ENCODE results near the gene NRXN3. TPM values are rescaled to one million over a fixed set of nuclear protein-coding genes. Genes with fewer than 3 reads are reported as not detected.

The NRXN3 gene
- total RNA-seq, 5 donors from 2014 or later (not counting 1 experiment from before 2014, with no cell fraction given): not detected

- H3K4me3 ChIP-seq (ENCODE audit: control insufficient read depth in 1 of 2, extremely low read depth in 1 of 2, low read length in 1 of 2): no peak overlapping the region
- no peaks in the 10 kb centered on the region for H3K27me3 ChIP-seq (replicated peaks in 1 of 2; ENCODE audit: control insufficient read depth in 2 of 2, extremely low read depth in 1 of 2, insufficient read depth in 2 of 2, low read length in 1 of 2)
- whole genome bisulfite sequencing (ENCODE audit: insufficient coverage): no CpG with 5 or more reads among the region's 3 CpGs
- no peak for ATAC-seq (replicated peaks in 1 of 4)
- Mint-ChIP-seq H3K9me3 (peaks cover 0 to 8% (median 5%) of the 10 kb centered on the region in 3 donors), H3K4me3 (no peak overlapping the region), H3K27ac (no peak overlapping the region), H3K27me3 (no peaks in the 10 kb centered on the region), H3K4me1 (no peaks in the 10 kb centered on the region), H3K36me3 (no peaks in the 10 kb centered on the region)
- H3K4me1 ChIP-seq (ENCODE audit: control insufficient read depth in 1 of 2, extremely low read depth in 1 of 2, insufficient read depth in 2 of 2, low read length in 2 of 2): no peaks in the 10 kb centered on the region
- H3K36me3 ChIP-seq (ENCODE audit: control insufficient read depth in 2 of 2, extremely low read depth in 1 of 2, insufficient read depth in 1 of 2, low read length in 1 of 2): no peaks in the 10 kb centered on the region
- CTCF ChIA-PET: no interaction called here
- DNase-seq: no peak
- POLR2A ChIA-PET: no interaction called here
- H3K27ac ChIP-seq (ENCODE audit: low read length): no peak overlapping the region
- H3K9me3 ChIP-seq: no peaks in the 10 kb centered on the region
These were observed 1090.2 kb downstream of the NRXN3 start for GRCh38 chr14:79260406-79260805.

GRCh38 chr14:79265366-79265946 lies 1095.3 kb downstream of the NRXN3 start:
- Histone ChIP-seq H3K4me3 (ENCODE audit: control insufficient read depth in 1 of 2, extremely low read depth in 1 of 2, low read length in 1 of 2) (no peak overlapping the region), H3K9me3 (no peaks in the 10 kb centered on the region), H3K4me1 (ENCODE audit: control insufficient read depth in 1 of 2, extremely low read depth in 1 of 2, insufficient read depth in 2 of 2, low read length in 2 of 2) (no peaks in the 10 kb centered on the region), H3K27me3 (replicated peaks in 1 of 2; ENCODE audit: control insufficient read depth in 2 of 2, extremely low read depth in 1 of 2, insufficient read depth in 2 of 2, low read length in 1 of 2) (no peaks in the 10 kb centered on the region), H3K27ac (ENCODE audit: low read length) (no peak overlapping the region), H3K36me3 (ENCODE audit: control insufficient read depth in 2 of 2, extremely low read depth in 1 of 2, insufficient read depth in 1 of 2, low read length in 1 of 2) (no peaks in the 10 kb centered on the region)
- ChIA-PET POLR2A (no interaction called here), CTCF (interaction anchor here in 1 of 2 donors (0.6 kb wide), 1 partner anchor 1578 kb away, joined by 3 read pairs; no protein-coding TSS in a partner anchor)
- H3K4me1 Mint-ChIP-seq: no peaks in the 10 kb centered on the region
- H3K4me3 Mint-ChIP-seq: no peak overlapping the region
- no peaks in the 10 kb centered on the region for H3K27me3 Mint-ChIP-seq
- WGBS (ENCODE audit: insufficient coverage): 74% methylated on average over 3 of the region's 4 CpGs
- ATAC-seq (replicated peaks in 1 of 4): no peak
- no peak for DNase-seq
- H3K9me3 Mint-ChIP-seq: peaks cover 0 to 6% (median 0%) of the 10 kb centered on the region in 3 donors
- no peak overlapping the region for H3K27ac Mint-ChIP-seq
- H3K36me3 Mint-ChIP-seq: no peaks in the 10 kb centered on the region

- peaks cover 0 to 7% (median 3%) of the 10 kb centered on the region in 3 donors for H3K9me3 Mint-ChIP-seq
- ATAC-seq (replicated peaks in 1 of 4) (no peak), DNase-seq (no peak)
- Histone ChIP-seq H3K9me3 (no peaks in the 10 kb centered on the region), H3K4me3 (ENCODE audit: control insufficient read depth in 1 of 2, extremely low read depth in 1 of 2, low read length in 1 of 2) (no peak overlapping the region), H3K27ac (ENCODE audit: low read length) (no peak overlapping the region), H3K27me3 (replicated peaks in 1 of 2; ENCODE audit: control insufficient read depth in 2 of 2, extremely low read depth in 1 of 2, insufficient read depth in 2 of 2, low read length in 1 of 2) (no peaks in the 10 kb centered on the region), H3K4me1 (ENCODE audit: control insufficient read depth in 1 of 2, extremely low read depth in 1 of 2, insufficient read depth in 2 of 2, low read length in 2 of 2) (no peaks in the 10 kb centered on the region), H3K36me3 (ENCODE audit: control insufficient read depth in 2 of 2, extremely low read depth in 1 of 2, insufficient read depth in 1 of 2, low read length in 1 of 2) (no peaks in the 10 kb centered on the region)
- no peak overlapping the region for H3K4me3 Mint-ChIP-seq
- no peaks in the 10 kb centered on the region for H3K36me3 Mint-ChIP-seq
- ChIA-PET POLR2A (no interaction called here), CTCF (no interaction called here)
- H3K27me3 Mint-ChIP-seq: no peaks in the 10 kb centered on the region
- H3K27ac Mint-ChIP-seq: no peak overlapping the region
- no peaks in the 10 kb centered on the region for H3K4me1 Mint-ChIP-seq
- 82% methylated on average over 3 of the region's 3 CpGs for WGBS (ENCODE audit: insufficient coverage)
These were observed 1100.2 kb downstream of the NRXN3 start for GRCh38 chr14:79270361-79270760.

- no peaks in the 10 kb centered on the region for H3K27me3 Mint-ChIP-seq
- H3K27ac ChIP-seq (ENCODE audit: low read length): no peak overlapping the region
- CTCF ChIA-PET: no interaction called here
- H3K4me1 Mint-ChIP-seq: no peaks in the 10 kb centered on the region
- H3K36me3 Mint-ChIP-seq: no peaks in the 10 kb centered on the region
- no peak overlapping the region for H3K4me3 ChIP-seq (ENCODE audit: control insufficient read depth in 1 of 2, extremely low read depth in 1 of 2, low read length in 1 of 2)
- H3K9me3 Mint-ChIP-seq: peaks cover 0 to 3% (median 3%) of the 10 kb centered on the region in 3 donors
- ATAC-seq (replicated peaks in 1 of 4) (no peak), DNase-seq (no peak)
- POLR2A ChIA-PET: no interaction called here
- H3K36me3 ChIP-seq (ENCODE audit: control insufficient read depth in 2 of 2, extremely low read depth in 1 of 2, insufficient read depth in 1 of 2, low read length in 1 of 2): no peaks in the 10 kb centered on the region
- H3K27me3 ChIP-seq (replicated peaks in 1 of 2; ENCODE audit: control insufficient read depth in 2 of 2, extremely low read depth in 1 of 2, insufficient read depth in 2 of 2, low read length in 1 of 2): no peaks in the 10 kb centered on the region
- H3K4me1 ChIP-seq (ENCODE audit: control insufficient read depth in 1 of 2, extremely low read depth in 1 of 2, insufficient read depth in 2 of 2, low read length in 2 of 2): no peaks in the 10 kb centered on the region
- no peak overlapping the region for H3K27ac Mint-ChIP-seq
- no peaks in the 10 kb centered on the region for H3K9me3 ChIP-seq
- no peak overlapping the region for H3K4me3 Mint-ChIP-seq
These were observed 1100.9 kb downstream of the NRXN3 start for GRCh38 chr14:79271122-79271521.

- no peak overlapping the region for H3K27ac ChIP-seq (ENCODE audit: low read length)
- Mint-ChIP-seq H3K27ac (no peak overlapping the region), H3K36me3 (no peaks in the 10 kb centered on the region), H3K4me3 (no peak overlapping the region), H3K4me1 (peaks cover 0 to 3% (median 0%) of the 10 kb centered on the region in 3 donors), H3K27me3 (peaks cover 17 to 26% of the 10 kb centered on the region in 2 donors), H3K9me3 (peaks cover 0 to 5% (median 3%) of the 10 kb centered on the region in 3 donors)
- no peaks in the 10 kb centered on the region for H3K9me3 ChIP-seq
- H3K36me3 ChIP-seq (ENCODE audit: control insufficient read depth in 2 of 2, extremely low read depth in 1 of 2, insufficient read depth in 1 of 2, low read length in 1 of 2): no peaks in the 10 kb centered on the region
- no CpG with 5 or more reads among the region's 2 CpGs for WGBS (ENCODE audit: insufficient coverage)
- peaks cover 2 to 21% of the 10 kb centered on the region in 2 experiments for H3K27me3 ChIP-seq (replicated peaks in 1 of 2; ENCODE audit: control insufficient read depth in 2 of 2, extremely low read depth in 1 of 2, insufficient read depth in 2 of 2, low read length in 1 of 2)
- POLR2A ChIA-PET: interaction anchor here in 1 of 2 donors (0.7 kb wide), 1 partner anchor 99 kb away, joined by 5 read pairs; no protein-coding TSS in a partner anchor
- DNase-seq (no peak), ATAC-seq (replicated peaks in 1 of 4) (no peak)
- H3K4me1 ChIP-seq (ENCODE audit: control insufficient read depth in 1 of 2, extremely low read depth in 1 of 2, insufficient read depth in 2 of 2, low read length in 2 of 2): no peaks in the 10 kb centered on the region
- no peak overlapping the region for H3K4me3 ChIP-seq (ENCODE audit: control insufficient read depth in 1 of 2, extremely low read depth in 1 of 2, low read length in 1 of 2)
- CTCF ChIA-PET: no interaction called here
These were observed 1104.6 kb downstream of the NRXN3 start for GRCh38 chr14:79274641-79275291.

GRCh38 chr14:79275292-79275655 lies 1105.1 kb downstream of the NRXN3 start:
- Mint-ChIP-seq H3K9me3 (peaks cover 3 to 5% (median 3%) of the 10 kb centered on the region in 3 donors), H3K4me3 (no peak overlapping the region), H3K4me1 (peaks cover 0 to 4% (median 3%) of the 10 kb centered on the region in 3 donors), H3K36me3 (no peaks in the 10 kb centered on the region), H3K27ac (no peak overlapping the region), H3K27me3 (peaks cover 21 to 30% of the 10 kb centered on the region in 2 donors)
- ChIA-PET CTCF (no interaction called here), POLR2A (no interaction called here)
- peaks cover 3 to 26% of the 10 kb centered on the region in 2 experiments for H3K27me3 ChIP-seq (replicated peaks in 1 of 2; ENCODE audit: control insufficient read depth in 2 of 2, extremely low read depth in 1 of 2, insufficient read depth in 2 of 2, low read length in 1 of 2)
- ATAC-seq (replicated peaks in 1 of 4) (no peak), DNase-seq (no peak)
- H3K4me3 ChIP-seq (ENCODE audit: control insufficient read depth in 1 of 2, extremely low read depth in 1 of 2, low read length in 1 of 2): no peak overlapping the region
- WGBS (ENCODE audit: insufficient coverage): 88% methylated on average over 3 of the region's 4 CpGs
- no peaks in the 10 kb centered on the region for H3K4me1 ChIP-seq (ENCODE audit: control insufficient read depth in 1 of 2, extremely low read depth in 1 of 2, insufficient read depth in 2 of 2, low read length in 2 of 2)
- no peak overlapping the region for H3K27ac ChIP-seq (ENCODE audit: low read length)
- no peaks in the 10 kb centered on the region for H3K9me3 ChIP-seq
- H3K36me3 ChIP-seq (ENCODE audit: control insufficient read depth in 2 of 2, extremely low read depth in 1 of 2, insufficient read depth in 1 of 2, low read length in 1 of 2): no peaks in the 10 kb centered on the region
